ENCODE results near the gene MBLAC2.

The MBLAC2 gene

GRCh38 chr5:90504743-90505142 lies 30.2 kb upstream of the MBLAC2 start:
- no peak for TF ChIP-seq CTCF (IDR thresholded peaks at IDR 0.05; ENCODE audit: control insufficient read depth, insufficient read depth, low read depth, low read length, missing control alignments)
- no peak for DNase-seq (ENCODE audit: low read depth)
- no peak overlapping the region for H3K4me3 ChIP-seq (ENCODE audit: control insufficient read depth, low read depth, low read length)

GRCh38 chr5:90503596-90503995 lies 29.0 kb upstream of the MBLAC2 start:
- no peak overlapping the region for H3K4me3 ChIP-seq (ENCODE audit: control insufficient read depth, low read depth, low read length)
- TF ChIP-seq CTCF (IDR thresholded peaks at IDR 0.05; ENCODE audit: control insufficient read depth, insufficient read depth, low read depth, low read length, missing control alignments) = no peak
- no peak for DNase-seq (ENCODE audit: low read depth)

GRCh38 chr5:90495146-90495545 lies 20.6 kb upstream of the MBLAC2 start:
- no peak for TF ChIP-seq CTCF (IDR thresholded peaks at IDR 0.05; ENCODE audit: control insufficient read depth, insufficient read depth, low read depth, low read length, missing control alignments)
- no peak overlapping the region for H3K4me3 ChIP-seq (ENCODE audit: control insufficient read depth, low read depth, low read length)
- no peak for DNase-seq (ENCODE audit: low read depth)

- no peak for DNase-seq (ENCODE audit: low read depth)
- H3K4me3 ChIP-seq (ENCODE audit: control insufficient read depth, low read depth, low read length) = no peak overlapping the region
- TF ChIP-seq CTCF (IDR thresholded peaks at IDR 0.05; ENCODE audit: control insufficient read depth, insufficient read depth, low read depth, low read length, missing control alignments) = no peak
These were observed 19.5 kb upstream of the MBLAC2 start for GRCh38 chr5:90494043-90494442.

- DNase-seq (ENCODE audit: low read depth) = peak; percentile 43
- no peak for TF ChIP-seq CTCF (IDR thresholded peaks at IDR 0.05; ENCODE audit: control insufficient read depth, insufficient read depth, low read depth, low read length, missing control alignments)
- no peak overlapping the region for H3K4me3 ChIP-seq (ENCODE audit: control insufficient read depth, low read depth, low read length)
These were observed 14.2 kb upstream of the MBLAC2 start for GRCh38 chr5:90488791-90489190.

GRCh38 chr5:90484540-90484939 lies 10.0 kb upstream of the MBLAC2 start:
- no peak for DNase-seq (ENCODE audit: low read depth)
- no peak for TF ChIP-seq CTCF (IDR thresholded peaks at IDR 0.05; ENCODE audit: control insufficient read depth, insufficient read depth, low read depth, low read length, missing control alignments)
- no peak overlapping the region for H3K4me3 ChIP-seq (ENCODE audit: control insufficient read depth, low read depth, low read length)

GRCh38 chr5:90483206-90483605 lies 8.6 kb upstream of the MBLAC2 start:
- TF ChIP-seq CTCF (IDR thresholded peaks at IDR 0.05; ENCODE audit: control insufficient read depth, insufficient read depth, low read depth, low read length, missing control alignments) = no peak
- no peak overlapping the region for H3K4me3 ChIP-seq (ENCODE audit: control insufficient read depth, low read depth, low read length)
- DNase-seq (ENCODE audit: low read depth) = no peak

Data from AG09309 (cell line).